ENCODE measurements around the gene OSTM1.

OSTM1 gene

DNA sequence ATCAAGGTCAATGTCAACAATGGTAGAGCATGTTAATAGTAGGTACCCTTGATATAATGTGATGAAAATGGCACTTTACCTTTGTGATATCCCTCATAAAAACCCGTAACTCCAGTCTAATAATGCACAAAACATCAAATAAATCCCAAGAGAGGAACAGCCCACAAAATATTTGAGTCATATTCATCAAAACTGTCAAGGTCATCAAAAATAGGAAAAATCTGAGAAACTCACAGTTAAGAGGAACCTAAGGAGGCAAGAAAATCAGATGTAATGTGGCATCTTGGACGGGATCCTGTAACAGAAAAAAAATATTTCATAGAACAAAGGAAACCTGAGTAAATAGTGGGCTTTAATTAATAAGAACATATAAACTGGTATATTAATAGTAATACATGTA is 25.5 kb upstream of the OSTM1 start:
- DNase-seq (ENCODE audit: low spot score): no peak

DNA sequence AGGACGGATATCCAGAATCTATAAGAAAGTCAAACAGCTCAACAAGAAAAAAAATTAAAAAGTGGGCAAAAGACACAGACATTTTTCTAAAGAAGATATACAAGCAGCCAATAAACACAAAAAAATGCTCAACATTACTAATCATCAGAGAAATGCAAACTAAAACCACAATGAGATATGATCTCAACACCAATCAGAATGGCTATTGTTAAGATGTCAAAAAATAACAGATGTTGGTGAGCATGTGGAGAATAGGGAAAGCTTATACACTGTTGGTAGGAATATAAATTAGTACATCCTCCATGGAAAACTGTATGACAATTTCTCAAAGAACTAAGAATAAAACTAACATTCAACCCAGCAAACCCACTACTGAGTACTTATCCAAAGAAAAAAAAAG is 23.3 kb upstream of the OSTM1 start:
- no peak for DNase-seq (ENCODE audit: low spot score)

GRCh38 chr6:108093781-108094300 is 19.3 kb upstream of the OSTM1 start:
- no peak for DNase-seq (ENCODE audit: low spot score)

DNA sequence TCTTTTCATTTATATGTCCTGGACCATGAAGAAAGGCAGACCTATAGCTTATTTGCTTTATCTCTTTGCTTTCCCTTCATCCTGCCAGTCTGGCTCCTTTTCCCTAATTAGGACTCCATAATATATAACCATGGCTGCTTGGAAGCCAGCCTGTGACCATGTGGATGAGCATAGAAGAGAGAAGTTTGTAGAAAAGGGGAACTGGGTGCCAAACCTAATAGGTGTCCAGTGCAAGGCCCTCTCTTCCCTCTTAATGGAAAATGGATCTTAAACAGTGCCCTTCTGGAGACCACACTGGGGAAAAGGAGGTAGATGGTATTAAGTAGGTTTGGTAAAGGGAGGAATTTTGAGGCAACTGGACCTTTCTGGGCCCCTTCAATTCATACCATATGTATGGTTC is 16.7 kb upstream of the OSTM1 start:
- no peak for DNase-seq (ENCODE audit: low spot score)

DNA sequence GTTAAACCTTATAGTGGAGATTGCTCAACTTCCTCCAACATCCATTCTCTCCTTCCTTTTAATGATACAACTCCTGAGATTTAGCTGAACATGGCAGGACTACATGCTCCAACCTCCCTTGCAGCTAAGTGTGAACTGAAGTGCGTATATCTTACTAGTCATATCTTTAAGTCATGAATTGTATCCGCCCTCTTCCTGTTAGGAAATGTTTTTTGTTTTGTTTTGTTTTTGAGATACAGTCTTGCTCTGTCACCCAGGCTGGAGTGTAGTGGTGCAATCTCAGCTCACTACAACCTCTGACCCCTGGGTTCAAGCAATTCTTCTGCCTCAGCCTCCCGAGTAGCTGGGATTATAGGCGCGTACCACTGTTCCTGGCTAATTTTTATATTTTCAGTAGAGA is 8.8 kb upstream of the OSTM1 start:
- DNase-seq (ENCODE audit: low spot score): no peak

- DNase-seq (ENCODE audit: low spot score): no peak
Observed at GRCh38 chr6:108082539-108082938, 8.0 kb upstream of the OSTM1 start.

GRCh38 chr6:108080010-108080780 is 5.7 kb upstream of the OSTM1 start:
- no peak for DNase-seq (ENCODE audit: low spot score)

DNA sequence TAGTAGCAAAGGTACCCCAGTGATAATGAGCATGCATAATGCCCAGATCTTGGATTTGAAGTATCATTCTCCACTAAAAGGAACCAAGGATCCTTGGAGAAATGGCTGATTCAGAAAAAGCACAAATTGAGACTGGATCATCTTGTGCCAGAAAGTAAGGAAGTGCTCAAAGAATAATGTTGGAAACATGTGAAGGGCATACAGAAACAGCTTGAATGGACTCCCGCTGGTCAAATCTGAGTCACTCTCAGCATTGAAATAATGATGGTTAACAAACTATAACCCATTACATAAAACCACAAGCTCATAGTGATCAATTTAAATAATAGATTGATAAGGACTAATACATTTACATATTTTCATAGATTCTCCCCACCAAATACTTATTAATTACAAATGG is 3.6 kb upstream of the OSTM1 start:
- no peak for DNase-seq (ENCODE audit: low spot score)

GRCh38 chr6:108074057-108074358 is 533 bp downstream of the OSTM1 start:
- DNase-seq (ENCODE audit: low spot score): no peak

DNA sequence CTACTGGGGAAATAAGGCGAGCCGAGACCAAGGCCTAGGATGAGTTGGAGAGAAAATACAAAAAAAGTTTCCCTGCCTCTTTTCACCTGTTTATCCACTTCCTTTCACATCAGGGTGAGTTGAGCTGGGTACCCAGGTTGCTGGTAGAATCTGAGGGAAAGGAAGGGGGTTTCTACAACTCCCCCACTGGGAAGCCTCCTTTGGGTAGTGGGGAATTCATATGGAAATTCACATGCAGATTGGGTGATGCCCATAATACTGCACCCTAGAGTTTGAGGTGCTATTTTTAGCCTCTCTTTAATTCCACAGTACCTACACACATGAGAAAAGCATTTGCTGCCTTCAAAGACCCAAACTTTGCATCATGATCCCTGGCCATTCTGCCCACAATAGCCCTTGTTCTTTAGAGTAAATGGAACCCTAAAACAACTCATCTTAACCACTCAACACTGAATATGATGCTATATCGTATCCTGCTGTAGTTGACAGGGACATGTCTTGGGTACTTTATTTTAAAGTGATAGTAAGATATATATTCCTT is 2.7 kb downstream of the OSTM1 start:
- no peak for DNase-seq (ENCODE audit: low spot score)

DNA sequence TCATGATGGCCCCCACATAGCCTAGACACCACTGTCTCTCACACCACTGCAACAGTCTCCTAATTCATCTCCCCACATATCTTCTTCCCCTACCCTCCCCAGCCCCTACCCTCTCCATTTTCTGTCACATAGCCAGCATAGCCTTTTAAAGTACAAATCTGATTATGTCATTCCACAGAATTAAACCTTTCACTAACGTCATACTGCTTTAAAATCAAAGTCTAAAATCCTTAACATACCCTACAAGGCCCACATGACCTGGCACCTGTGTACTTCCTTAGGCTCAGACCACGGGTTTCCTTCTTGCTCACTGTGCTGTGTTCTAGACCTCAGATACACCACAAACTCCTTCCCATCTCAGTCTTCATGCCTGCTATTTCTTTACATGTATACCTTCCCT is 5.9 kb downstream of the OSTM1 start:
- peak; percentile 20 for DNase-seq (ENCODE audit: low spot score)

- DNase-seq (ENCODE audit: low spot score): no peak
Observed at GRCh38 chr6:108068182-108068581, 6.4 kb downstream of the OSTM1 start.

DNA sequence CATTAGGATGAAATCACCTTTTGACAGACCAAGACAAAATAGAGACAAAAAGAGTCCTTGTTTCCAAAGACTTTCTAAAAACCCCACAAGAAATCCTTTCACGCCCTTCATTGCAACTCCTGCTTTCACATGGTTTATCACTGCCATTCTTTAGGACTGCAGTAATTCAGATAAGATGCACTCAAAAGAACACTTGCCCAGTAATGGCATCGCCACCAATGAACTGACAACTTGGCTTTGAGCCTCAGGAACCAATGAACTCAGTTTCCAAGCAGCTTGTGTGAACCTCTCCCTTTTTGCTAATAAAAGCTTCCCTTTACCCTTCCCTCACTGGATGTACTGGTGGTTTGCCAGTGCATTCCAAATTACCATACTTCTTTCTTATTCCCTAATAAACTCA is 21.8 kb downstream of the OSTM1 start:
- no peak for DNase-seq (ENCODE audit: low spot score)

- no peak for DNase-seq (ENCODE audit: low spot score)
Observed at GRCh38 chr6:108051481-108051880, 23.1 kb downstream of the OSTM1 start.

GRCh38 chr6:108039681-108040080 is 34.9 kb downstream of the OSTM1 start:
- DNase-seq (ENCODE audit: low spot score): no peak

GRCh38 chr6:108036884-108037283 is 37.7 kb downstream of the OSTM1 start:
- no peak for DNase-seq (ENCODE audit: low spot score)

GRCh38 chr6:108031968-108032367 is 42.6 kb downstream of the OSTM1 start:
- no peak for DNase-seq (ENCODE audit: low spot score)

GRCh38 chr6:108030211-108030610 is 44.3 kb downstream of the OSTM1 start:
- no peak for DNase-seq (ENCODE audit: low spot score)

- no peak for DNase-seq (ENCODE audit: low spot score)
Observed at GRCh38 chr6:108029226-108029921, 45.2 kb downstream of the OSTM1 start.

- no peak for DNase-seq (ENCODE audit: low spot score)
Observed at GRCh38 chr6:108027594-108027993, 46.9 kb downstream of the OSTM1 start.

DNA sequence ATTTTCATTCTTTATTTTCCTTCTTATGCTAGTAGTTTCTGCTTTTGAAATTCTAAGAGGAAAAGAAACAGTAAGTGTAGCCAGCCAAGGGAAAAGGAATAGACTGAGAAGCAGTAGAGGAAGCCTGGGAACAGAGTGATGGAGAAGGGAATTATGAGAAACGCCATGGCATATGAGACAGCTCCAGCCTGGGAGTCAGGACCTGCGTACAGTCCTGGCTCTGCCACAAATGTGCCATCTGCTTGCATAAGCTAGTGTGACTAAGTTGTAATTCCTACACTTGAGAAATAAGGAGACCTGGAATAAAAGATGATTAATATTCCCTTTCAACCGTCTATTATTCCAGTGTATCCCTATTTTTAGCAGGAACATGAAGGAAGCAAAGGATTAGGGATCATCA is 47.5 kb downstream of the OSTM1 start:
- DNase-seq (ENCODE audit: low spot score): no peak

DNA sequence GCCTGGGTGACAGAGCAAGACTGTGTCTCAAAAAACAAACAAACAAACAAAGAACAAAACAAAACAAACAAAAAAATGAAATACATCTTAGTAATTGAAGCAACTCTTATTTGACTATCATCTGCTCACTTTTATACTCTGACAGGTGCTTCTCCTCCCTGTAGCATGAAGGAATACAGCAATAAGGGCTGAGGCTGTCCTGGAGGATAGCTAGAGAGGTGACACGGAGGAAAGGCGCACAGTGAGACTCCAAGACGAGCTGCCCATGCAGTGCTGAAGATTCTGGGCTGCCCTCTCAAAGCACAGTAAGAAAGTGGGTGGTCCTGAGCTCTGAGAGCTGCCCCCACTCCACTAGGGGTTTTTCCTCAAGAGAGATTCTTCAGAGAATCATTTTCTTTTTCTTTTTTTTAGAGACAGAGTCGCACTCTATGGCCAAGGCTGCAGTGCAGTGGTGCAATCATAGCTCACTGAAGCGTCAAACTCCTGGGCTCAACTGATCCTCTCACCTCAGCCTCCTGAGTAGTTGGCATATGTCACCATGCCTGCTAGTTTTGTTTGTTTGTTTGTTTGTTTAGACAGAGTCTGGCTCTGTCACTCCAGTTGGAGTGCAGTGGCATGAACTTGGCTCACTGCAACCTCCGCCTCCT is 50.0 kb downstream of the OSTM1 start:
- DNase-seq (ENCODE audit: low spot score): no peak
